T-cell (primary cell): ENCODE data around the gene TEX14. TPM values are rescaled to one million over a fixed set of nuclear protein-coding genes. Genes with fewer than 3 reads are reported as not detected.
"Not testable (repeated sequence)": the region's sequence is repeated elsewhere in the genome, so short reads cannot be mapped to it uniquely, and the experiment has no call there.

Source experiments
- ATAC-seq, 4 experiments: fragments of 200-7000 bp in 3 of 4; fragments of 150-1000 bp in 1 of 4; cut with Tn5 transposase; replicated peaks in 1 of 4; 1 replicate in 3 of 4; 2 replicates in 1 of 4; pipeline ENCODE4 v1.10.0; 2021; ENCODE audit warnings: moderate library complexity in 3 of 4, mild to moderate bottlenecking in 2 of 4, moderate number of reproducible peaks in 1 of 4
- CTCF ChIA-PET, 2 donors: fragments of 300-600 bp; sonication (Branson Sonifier 250); formaldehyde crosslinking; loops; one replicate each; lab custom pipeline; 2022; ENCODE audit warnings: antibody characterized with exemption in 2 of 2; lab: Charles Lee
- POLR2A ChIA-PET, 2 donors: fragments of 300-600 bp; sonication (Branson Sonifier 250); formaldehyde crosslinking; loops; one replicate each; lab custom pipeline; 2022; ENCODE audit warnings: antibody characterized with exemption in 2 of 2; lab: Charles Lee
- DNase-seq, 35 experiments: peaks; one replicate each; pipeline versions ENCODE4 v3.0.0 to v3.0.0-alpha.2; 2013 to 2023
- H3K27ac ChIP-seq: one replicate; pipeline ENCODE4 v1.5.1; 2013; ENCODE audit warnings: low read length
- H3K27me3 ChIP-seq, 2 experiments: replicated peaks in 1 of 2; 1 replicate in 1 of 2; 2 replicates in 1 of 2; pipeline versions ENCODE4 v1.6.1 to v1.7.0; 2013; ENCODE audit warnings: low read length in 1 of 2, mixed read lengths in 1 of 2; ENCODE audit not compliant: control insufficient read depth in 2 of 2, insufficient read depth in 2 of 2; ENCODE audit errors: extremely low read depth in 1 of 2
- H3K36me3 ChIP-seq, 2 donors: 1 replicate in 1 of 2; 2 replicates in 1 of 2; pipeline versions ENCODE4 v1.6.1 to v1.7.0; 2013; ENCODE audit warnings: low read length in 1 of 2; ENCODE audit not compliant: control insufficient read depth in 2 of 2, insufficient read depth in 1 of 2; ENCODE audit errors: extremely low read depth in 1 of 2
- H3K4me1 ChIP-seq, 2 experiments: 1 replicate in 1 of 2; 2 replicates in 1 of 2; pipeline versions ENCODE4 v1.6.1 to v1.7.0; 2013; ENCODE audit warnings: low read length in 2 of 2, mixed read lengths in 1 of 2; ENCODE audit not compliant: insufficient read depth in 2 of 2, control insufficient read depth in 1 of 2; ENCODE audit errors: extremely low read depth in 1 of 2
- H3K4me3 ChIP-seq, 2 donors: 1 replicate in 1 of 2; 2 replicates in 1 of 2; pipeline versions ENCODE4 v1.5.1 to v1.7.0; 2013; ENCODE audit warnings: mild to moderate bottlenecking in 2 of 2, low read length in 1 of 2, moderate library complexity in 1 of 2; ENCODE audit not compliant: control insufficient read depth in 1 of 2; ENCODE audit errors: extremely low read depth in 1 of 2
- H3K9me3 ChIP-seq: 2 replicates; pipeline ENCODE4 v1.7.0; 2013
- H3K27ac Mint-ChIP-seq, 2 donors: one replicate each; pipeline ENCODE4 v1.8.0; 2020 to 2021; ENCODE audit warnings: mild to moderate bottlenecking in 2 of 2, mixed read lengths in 2 of 2
- H3K27me3 Mint-ChIP-seq, 2 donors: one replicate each; pipeline ENCODE4 v1.8.0; 2021 to 2022; ENCODE audit warnings: mixed read lengths in 2 of 2
- H3K36me3 Mint-ChIP-seq: one replicate; pipeline ENCODE4 v1.8.0; 2021; ENCODE audit warnings: mixed read lengths
- H3K4me1 Mint-ChIP-seq, 3 donors: one replicate each; pipeline ENCODE4 v1.8.0; 2020 to 2022; ENCODE audit warnings: mixed read lengths in 3 of 3, mild to moderate bottlenecking in 1 of 3
- H3K4me3 Mint-ChIP-seq, 3 donors: one replicate each; pipeline ENCODE4 v1.8.0; 2020 to 2022; ENCODE audit warnings: mild to moderate bottlenecking in 3 of 3, mixed read lengths in 3 of 3, moderate library complexity in 3 of 3
- H3K9me3 Mint-ChIP-seq, 3 donors: one replicate each; pipeline ENCODE4 v1.8.0; 2020 to 2022; ENCODE audit warnings: mixed read lengths in 3 of 3
- WGBS: methylation state at CpG from one replicate; pipeline ENCODE4 v1.1.5; 2013; ENCODE audit warnings: missing lambda C conversion rate; ENCODE audit not compliant: insufficient coverage; 5-methylcytosine and 5-hydroxymethylcytosine counted together
- total RNA-seq, 35 experiments: library from RNA in 6 of 35; stranded (reverse) in 6 of 35; fragments of 120-200 nt in 1 of 35; gene quantifications; one replicate each; pipeline versions ENCODE4 v1.2.1 to v1.2.4 and lab custom pipeline; 2013 to 2026

TEX14 gene
- total RNA-seq, 5 donors from 2014 or later (not counting 1 experiment from before 2014, with no cell fraction given): 0.59 to 1.2 (median 0.73) TPM

DNA sequence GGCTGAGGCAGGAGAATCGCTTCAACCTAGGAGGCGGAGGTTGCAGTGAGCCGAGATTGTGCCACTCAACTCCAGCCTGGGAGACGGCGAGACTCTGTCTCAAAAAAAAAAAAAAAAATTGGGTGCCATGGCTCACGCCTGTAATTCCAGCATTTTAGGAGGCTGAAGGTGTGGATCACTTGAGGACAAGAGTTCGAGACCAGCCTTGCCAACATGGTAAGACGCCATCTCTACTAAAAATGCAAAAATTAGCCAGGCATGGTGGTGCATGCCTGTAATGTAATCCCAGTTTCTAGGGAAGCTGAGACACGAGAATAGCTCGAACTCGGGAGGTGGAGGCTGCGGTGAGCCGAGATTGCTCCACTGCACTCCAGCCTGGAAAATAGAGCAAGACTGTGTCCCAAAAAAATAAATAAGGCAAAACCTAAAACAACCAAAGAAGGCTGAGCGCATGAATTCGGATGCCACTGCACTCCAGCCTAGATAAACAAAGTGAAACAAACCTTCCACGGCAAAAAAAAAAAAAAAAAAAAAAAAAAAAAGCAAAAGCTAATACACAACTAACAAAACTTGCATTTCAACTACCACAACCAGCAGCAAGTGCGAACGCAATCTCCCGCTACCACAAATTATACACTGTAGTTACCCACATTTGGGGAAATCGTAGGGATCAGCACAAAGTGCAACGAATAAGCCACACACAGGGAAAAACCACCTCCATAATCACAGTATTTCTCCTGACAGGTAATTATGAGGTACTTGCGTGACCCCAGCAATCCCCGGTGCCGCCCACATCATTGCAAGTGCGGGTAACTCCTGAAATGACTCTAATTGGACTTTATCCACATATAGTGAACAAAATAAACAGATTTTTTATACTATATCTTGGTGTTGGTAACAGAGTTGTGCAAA lies 25.6 kb downstream of the TEX14 start:
- Mint-ChIP-seq H3K27me3 (peaks cover 11 to 16% of the 10 kb centered on the region in 2 donors), H3K4me3 (peak overlapping the region; percentile 2 to 68 (median 37)), H3K9me3 (no peaks in the 10 kb centered on the region), H3K27ac (no peak overlapping the region), H3K4me1 (peaks cover 6 to 9% (median 7%) of the 10 kb centered on the region in 3 donors), H3K36me3 (no peaks in the 10 kb centered on the region)
- DNase-seq (no peak), ATAC-seq (peak in 1 of 4 experiments; percentile 30)
- no peaks in the 10 kb centered on the region for H3K9me3 ChIP-seq
- H3K4me1 ChIP-seq: no peaks in the 10 kb centered on the region
- POLR2A ChIA-PET: interaction anchor here (0.6 to 1.1 kb wide), 3 partner anchors 13 to 276 kb away, joined by 3 to 5 read pairs (median 4); no protein-coding TSS in a partner anchor
- CTCF ChIA-PET: interaction anchor here in 1 of 2 donors (0.6 kb wide), 1 partner anchor 11 kb away, joined by 3 read pairs; no protein-coding TSS in a partner anchor
- WGBS: 89% methylated on average over 17 of the region's 25 CpGs
- no peaks in the 10 kb centered on the region for H3K36me3 ChIP-seq
- no peak overlapping the region for H3K4me3 ChIP-seq
- H3K27me3 ChIP-seq: peaks cover 0 to 11% of the 10 kb centered on the region in 2 experiments
- no peak overlapping the region for H3K27ac ChIP-seq

DNA sequence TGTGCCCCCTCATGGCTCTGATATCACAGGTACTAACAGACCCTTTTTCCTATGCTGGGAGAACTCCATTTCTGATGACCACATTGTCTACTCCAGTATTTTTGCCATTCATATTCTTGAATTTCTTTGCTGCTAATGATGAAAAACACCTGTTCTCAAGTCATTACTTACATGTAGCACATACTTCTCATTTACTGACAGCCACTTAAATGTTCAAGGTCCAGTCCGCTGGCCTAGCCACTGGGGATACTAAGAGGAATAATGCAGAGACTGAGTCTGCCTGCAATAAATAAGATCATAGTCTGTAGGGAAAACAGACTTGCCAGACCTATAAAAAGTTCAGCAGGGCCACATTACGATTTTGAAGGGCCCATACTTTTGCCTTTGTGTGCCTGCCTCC lies 27.5 kb downstream of the TEX14 start:
- no peaks in the 10 kb centered on the region for H3K36me3 ChIP-seq
- ATAC-seq: no peak
- H3K27ac Mint-ChIP-seq: no peak overlapping the region
- CTCF ChIA-PET: interaction anchor here in 1 of 2 donors (0.6 kb wide), 1 partner anchor 489 kb away, joined by 3 read pairs; no protein-coding TSS in a partner anchor
- no peak overlapping the region for H3K27ac ChIP-seq
- no peaks in the 10 kb centered on the region for H3K36me3 Mint-ChIP-seq
- no peak overlapping the region for H3K4me3 ChIP-seq
- WGBS: no CpG with 5 or more reads among the region's 2 CpGs
- H3K9me3 ChIP-seq: no peaks in the 10 kb centered on the region
- H3K9me3 Mint-ChIP-seq: no peaks in the 10 kb centered on the region
- peaks cover 11 to 12% of the 10 kb centered on the region in 2 donors for H3K27me3 Mint-ChIP-seq
- no peak for DNase-seq
- H3K27me3 ChIP-seq: peaks cover 0 to 12% of the 10 kb centered on the region in 2 experiments
- POLR2A ChIA-PET: interaction anchor here in 1 of 2 donors (0.6 kb wide), 1 partner anchor 46 kb away, joined by 9 read pairs; no protein-coding TSS in a partner anchor
- H3K4me3 Mint-ChIP-seq: no peak overlapping the region
- H3K4me1 ChIP-seq: peaks cover 0 to 5% of the 10 kb centered on the region in 2 experiments
- peaks cover 6 to 12% (median 11%) of the 10 kb centered on the region in 3 donors for H3K4me1 Mint-ChIP-seq

DNA sequence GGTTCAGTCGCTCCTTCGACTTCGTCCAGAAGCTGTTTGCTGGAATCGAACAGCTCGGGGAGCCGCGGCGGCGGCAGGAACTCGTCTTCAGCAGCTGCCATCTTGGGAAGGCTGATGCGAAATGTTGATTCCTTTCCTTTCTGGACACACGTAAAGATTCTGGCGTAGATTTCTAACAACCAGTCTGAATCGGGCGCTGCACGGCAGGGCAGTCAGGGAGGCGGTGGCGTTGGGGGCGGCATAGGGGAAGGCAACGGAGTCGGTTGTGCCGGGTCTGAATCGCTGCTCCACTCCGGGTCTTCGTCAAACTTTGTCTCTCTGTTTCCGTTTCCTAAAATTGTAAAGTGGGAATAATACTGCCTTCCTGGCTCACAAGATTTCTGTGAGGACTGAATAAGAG lies 30.3 kb downstream of the TEX14 start:
- 97% methylated on average over 22 of the region's 26 CpGs for WGBS
- peaks cover 2 to 3% of the 10 kb centered on the region in 2 donors for H3K27me3 Mint-ChIP-seq
- H3K4me3 ChIP-seq: no peak overlapping the region
- DNase-seq (no peak), ATAC-seq (no peak)
- H3K9me3 ChIP-seq: no peaks in the 10 kb centered on the region
- H3K27ac Mint-ChIP-seq: no peak overlapping the region
- ChIA-PET CTCF (interaction anchor here in 1 of 2 donors (1.6 kb wide), 1 partner anchor 30 kb away, joined by 5 read pairs; no protein-coding TSS in a partner anchor), POLR2A (interaction anchor here in 1 of 2 donors (1.0 kb wide), 1 partner anchor 29 kb away, joined by 4 read pairs; no protein-coding TSS in a partner anchor)
- no peak overlapping the region for H3K27ac ChIP-seq
- H3K36me3 Mint-ChIP-seq: no peaks in the 10 kb centered on the region
- no peak overlapping the region for H3K4me3 Mint-ChIP-seq
- no peaks in the 10 kb centered on the region for H3K36me3 ChIP-seq
- H3K4me1 ChIP-seq: peaks cover 2 to 14% of the 10 kb centered on the region in 2 experiments
- no peaks in the 10 kb centered on the region for H3K9me3 Mint-ChIP-seq
- H3K27me3 ChIP-seq: peaks cover 0 to 8% of the 10 kb centered on the region in 2 experiments
- H3K4me1 Mint-ChIP-seq: peaks cover 20 to 27% (median 23%) of the 10 kb centered on the region in 3 donors

- DNase-seq: no peak
- POLR2A ChIA-PET: interaction anchor here in 1 of 2 donors (3.2 kb wide), 1 partner anchor 29 kb away, joined by 29 read pairs; no protein-coding TSS in a partner anchor
- no peak overlapping the region for H3K27ac ChIP-seq
- CTCF ChIA-PET: interaction anchor here in 1 of 2 donors (1.6 kb wide), 1 partner anchor 29 kb away, joined by 5 read pairs; no protein-coding TSS in a partner anchor
- H3K36me3 Mint-ChIP-seq: no peaks in the 10 kb centered on the region
- ATAC-seq: no peak
- H3K9me3 Mint-ChIP-seq: no peaks in the 10 kb centered on the region
- H3K4me3 ChIP-seq: no peak overlapping the region
- H3K4me1 ChIP-seq: peaks cover 2 to 14% of the 10 kb centered on the region in 2 experiments
- H3K27ac Mint-ChIP-seq: no peak overlapping the region
- peaks cover 19 to 25% (median 20%) of the 10 kb centered on the region in 3 donors for H3K4me1 Mint-ChIP-seq
- no peaks in the 10 kb centered on the region for H3K9me3 ChIP-seq
- no peaks in the 10 kb centered on the region for H3K36me3 ChIP-seq
- H3K27me3 Mint-ChIP-seq: peaks cover 0 to 2% of the 10 kb centered on the region in 2 donors
- peaks cover 0 to 5% of the 10 kb centered on the region in 2 experiments for H3K27me3 ChIP-seq
- H3K4me3 Mint-ChIP-seq: peak overlapping the region; percentile 10 to 78 (median 35)
- WGBS: no CpG with 5 or more reads among the region's 4 CpGs
Measured at GRCh38 chr17:58660621-58661020, 31.2 kb downstream of the TEX14 start.

DNA sequence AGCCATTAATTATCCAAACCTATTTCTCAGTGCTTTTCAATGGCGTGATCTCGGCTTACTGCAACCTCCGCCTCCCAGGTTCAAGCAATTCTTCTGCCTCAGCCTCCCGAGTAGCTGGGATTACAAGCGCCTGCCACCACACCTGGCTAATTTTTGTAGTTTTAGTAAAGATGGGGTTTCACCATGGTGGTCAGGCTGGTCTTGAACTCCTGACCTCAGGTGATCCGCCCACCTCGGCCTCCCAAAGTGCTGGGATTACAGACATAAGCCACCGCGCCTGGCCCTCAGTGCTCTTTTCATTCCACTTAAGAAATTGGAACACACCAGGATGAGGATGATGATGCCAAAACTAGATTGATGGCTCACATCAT lies 32.1 kb downstream of the TEX14 start:
- H3K9me3 ChIP-seq, H3K36me3 Mint-ChIP-seq, H3K36me3 ChIP-seq, H3K27me3 Mint-ChIP-seq, DNase-seq, H3K9me3 Mint-ChIP-seq, H3K27me3 ChIP-seq: not testable (repeated sequence)
- Histone ChIP-seq H3K4me3 (peak overlapping the region; percentile 53 to 57), H3K4me1 (peaks cover 2 to 14% of the 10 kb centered on the region in 2 experiments), H3K27ac (peak overlapping the region; percentile 97)
- ATAC-seq: peak in 3 of 4 experiments; percentile 6 to 17 (median 8)
- Mint-ChIP-seq H3K27ac (peak overlapping the region in 1 of 2 donors; percentile 96), H3K4me3 (peak overlapping the region; percentile 78 to 87 (median 79)), H3K4me1 (peaks cover 19 to 25% (median 20%) of the 10 kb centered on the region in 3 donors)
- POLR2A ChIA-PET: interaction anchor here (0.6 to 3.2 kb wide), 2 partner anchors 28 to 30 kb away, joined by 7 to 29 read pairs; no protein-coding TSS in a partner anchor
- 80% methylated on average over 4 of the region's 9 CpGs for WGBS
- CTCF ChIA-PET: interaction anchor here in 1 of 2 donors (0.9 to 1.2 kb wide), 2 partner anchors 28 to 51 kb away, joined by 3 read pairs; no protein-coding TSS in a partner anchor
